ENCODE results near the gene SESN1.

Gene SESN1

DNA sequence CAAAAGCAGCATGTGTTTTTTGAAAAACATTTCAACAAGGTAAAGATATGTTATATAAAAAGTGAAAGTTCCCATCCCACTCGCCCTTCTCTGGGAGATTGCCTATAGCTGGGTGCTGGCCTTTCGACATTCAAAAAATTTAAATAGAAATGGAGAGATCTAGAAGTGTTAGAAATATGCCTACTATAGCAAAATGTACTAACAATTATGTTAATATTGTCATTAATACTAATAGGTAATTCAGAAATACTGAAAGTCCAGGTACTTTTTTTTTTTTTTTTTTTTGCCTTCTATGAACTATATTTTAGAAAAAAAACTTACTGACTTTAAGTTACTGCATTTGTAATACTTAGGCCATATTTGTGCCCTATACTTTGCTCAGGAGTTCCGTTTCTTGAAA is 87.1 kb downstream of the SESN1 start:
- peaks cover 23% of the 10 kb centered on the region for H3K4me1 ChIP-seq
- no peak overlapping the region for H3K9ac ChIP-seq
- no peaks in the 10 kb centered on the region for H3K36me3 ChIP-seq (ENCODE audit: control insufficient read depth, insufficient read depth, low read length)
- H2AFZ ChIP-seq: no peak overlapping the region
- H3K4me2 ChIP-seq (ENCODE audit: low read length): peak overlapping the region; percentile 81
- no peak overlapping the region for H3K27ac ChIP-seq
- H3K27me3 ChIP-seq (ENCODE audit: control insufficient read depth, insufficient read depth, low read length): no peaks in the 10 kb centered on the region
- peaks cover 43% of the 10 kb centered on the region for H3K79me2 ChIP-seq
- H3K4me3 ChIP-seq (ENCODE audit: low read depth, low read length): peak overlapping the region; percentile 81
- H3K9me3 ChIP-seq (ENCODE audit: control insufficient read depth, low read length): no peaks in the 10 kb centered on the region
- no peak for TF ChIP-seq CTCF (IDR thresholded peaks at IDR 0.05)

DNA sequence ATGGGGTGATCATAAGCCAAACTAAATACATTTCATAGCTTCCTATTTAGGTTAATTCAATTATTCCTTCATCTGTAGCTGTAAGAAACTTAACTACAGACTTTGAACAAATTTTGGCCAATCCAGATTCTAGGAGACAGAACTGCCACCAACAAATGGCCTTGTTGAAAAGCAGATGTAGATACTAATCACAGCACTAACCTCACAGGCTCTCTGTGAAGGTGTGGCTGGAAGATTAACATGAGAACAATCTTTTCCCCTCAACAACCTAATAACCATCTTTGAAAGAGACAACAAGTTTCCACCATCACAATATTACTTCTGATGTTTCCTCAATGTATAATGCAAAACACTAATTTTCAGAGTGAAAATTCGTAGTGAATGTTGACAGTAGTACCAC is 87.8 kb downstream of the SESN1 start:
- no peak for TF ChIP-seq CTCF (IDR thresholded peaks at IDR 0.05)
- Histone ChIP-seq H3K4me1 (peaks cover 26% of the 10 kb centered on the region), H2AFZ (no peak overlapping the region), H3K9ac (no peak overlapping the region), H3K79me2 (peaks cover 40% of the 10 kb centered on the region), H3K4me2 (ENCODE audit: low read length) (peak overlapping the region; percentile 81), H3K36me3 (ENCODE audit: control insufficient read depth, insufficient read depth, low read length) (no peaks in the 10 kb centered on the region), H3K27me3 (ENCODE audit: control insufficient read depth, insufficient read depth, low read length) (no peaks in the 10 kb centered on the region), H3K9me3 (ENCODE audit: control insufficient read depth, low read length) (no peaks in the 10 kb centered on the region), H3K4me3 (ENCODE audit: low read depth, low read length) (no peak overlapping the region), H3K27ac (no peak overlapping the region)

GRCh38 chr6:109002882-109003281 is 91.8 kb downstream of the SESN1 start:
- no peaks in the 10 kb centered on the region for H3K27me3 ChIP-seq (ENCODE audit: control insufficient read depth, insufficient read depth, low read length)
- H2AFZ ChIP-seq: no peak overlapping the region
- no peak for TF ChIP-seq CTCF (IDR thresholded peaks at IDR 0.05)
- peaks cover 25% of the 10 kb centered on the region for H3K4me1 ChIP-seq
- H3K9me3 ChIP-seq (ENCODE audit: control insufficient read depth, low read length): no peaks in the 10 kb centered on the region
- no peaks in the 10 kb centered on the region for H3K36me3 ChIP-seq (ENCODE audit: control insufficient read depth, insufficient read depth, low read length)
- H3K4me3 ChIP-seq (ENCODE audit: low read depth, low read length): no peak overlapping the region
- H3K9ac ChIP-seq: no peak overlapping the region
- H3K79me2 ChIP-seq: peaks cover 22% of the 10 kb centered on the region
- no peak overlapping the region for H3K4me2 ChIP-seq (ENCODE audit: low read length)
- H3K27ac ChIP-seq: peak overlapping the region; percentile 55

GRCh38 chr6:109002051-109002697 is 92.5 kb downstream of the SESN1 start:
- Histone ChIP-seq H3K27ac (peak overlapping the region; percentile 55), H3K4me3 (ENCODE audit: low read depth, low read length) (peak overlapping the region; percentile 25), H3K4me2 (ENCODE audit: low read length) (peak overlapping the region; percentile 7), H3K9ac (no peak overlapping the region), H3K4me1 (peaks cover 25% of the 10 kb centered on the region), H3K36me3 (ENCODE audit: control insufficient read depth, insufficient read depth, low read length) (no peaks in the 10 kb centered on the region), H3K9me3 (ENCODE audit: control insufficient read depth, low read length) (no peaks in the 10 kb centered on the region), H2AFZ (no peak overlapping the region), H3K79me2 (peaks cover 20% of the 10 kb centered on the region), H3K27me3 (ENCODE audit: control insufficient read depth, insufficient read depth, low read length) (no peaks in the 10 kb centered on the region)
- TF ChIP-seq CTCF (IDR thresholded peaks at IDR 0.05): no peak

- Histone ChIP-seq H3K4me1 (peaks cover 19% of the 10 kb centered on the region), H3K27me3 (ENCODE audit: control insufficient read depth, insufficient read depth, low read length) (no peaks in the 10 kb centered on the region), H3K4me2 (ENCODE audit: low read length) (peak overlapping the region; percentile 7), H3K36me3 (ENCODE audit: control insufficient read depth, insufficient read depth, low read length) (no peaks in the 10 kb centered on the region), H2AFZ (no peak overlapping the region), H3K79me2 (peaks cover 12% of the 10 kb centered on the region), H3K9ac (no peak overlapping the region), H3K27ac (peak overlapping the region; percentile 55), H3K9me3 (ENCODE audit: control insufficient read depth, low read length) (no peaks in the 10 kb centered on the region), H3K4me3 (ENCODE audit: low read depth, low read length) (peak overlapping the region; percentile 25)
- no peak for TF ChIP-seq CTCF (IDR thresholded peaks at IDR 0.05)
Observed at GRCh38 chr6:109001291-109001894, 93.3 kb downstream of the SESN1 start.

Data from parathyroid adenoma (tissue), 2 donors.